Adrenal gland (tissue), 5 donors: ENCODE data around the gene TIMP2.

Experiments
- POLR2A ChIP-seq, 2 donors: fragments of 450-650 bp; IDR thresholded peaks; one replicate each; pipeline ENCODE4 v1.6.1; 2017; ENCODE audit warnings: antibody characterized with exemption in 2 of 2, mild to moderate bottlenecking in 2 of 2, moderate library complexity in 1 of 2
- TF ChIP-seq, protein P1 (sequence below), 6 experiments: fragments of 450-650 bp in 4 of 6; fragments of 200-600 bp in 2 of 6; sonication (generic) in 1 of 6; IDR thresholded peaks; 1 replicate in 5 of 6; 2 replicates in 1 of 6; pipeline versions ENCODE4 v1.5.1 to v1.8.0; 2016 to 2021; ENCODE audit warnings: antibody characterized with exemption in 6 of 6, mild to moderate bottlenecking in 2 of 6, moderate library complexity in 1 of 6
- donor health status: DM: no; HTN: no; CAD: no.

DNA sequence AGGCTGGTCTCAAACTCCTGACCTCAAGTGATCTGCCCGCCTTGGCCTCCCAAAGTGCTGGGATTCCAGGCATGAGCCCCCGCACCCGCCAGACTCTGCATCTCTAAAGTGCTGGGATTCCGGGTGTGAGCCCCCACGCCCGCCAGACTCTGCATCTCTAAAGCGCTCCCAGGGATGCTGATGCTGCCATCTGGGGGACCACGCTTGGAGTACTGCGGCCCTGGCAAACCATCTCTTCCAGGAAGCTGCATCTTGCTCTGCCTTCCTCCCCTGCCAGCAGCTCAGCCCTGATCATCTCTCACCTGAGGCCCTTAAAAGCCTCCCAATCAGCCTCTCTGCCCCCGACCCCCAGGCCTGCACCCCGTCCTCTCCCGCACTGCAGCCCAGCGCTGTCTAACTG lies 26.2 kb downstream of the TIMP2 start:
- TF ChIP-seq, protein P1, sequence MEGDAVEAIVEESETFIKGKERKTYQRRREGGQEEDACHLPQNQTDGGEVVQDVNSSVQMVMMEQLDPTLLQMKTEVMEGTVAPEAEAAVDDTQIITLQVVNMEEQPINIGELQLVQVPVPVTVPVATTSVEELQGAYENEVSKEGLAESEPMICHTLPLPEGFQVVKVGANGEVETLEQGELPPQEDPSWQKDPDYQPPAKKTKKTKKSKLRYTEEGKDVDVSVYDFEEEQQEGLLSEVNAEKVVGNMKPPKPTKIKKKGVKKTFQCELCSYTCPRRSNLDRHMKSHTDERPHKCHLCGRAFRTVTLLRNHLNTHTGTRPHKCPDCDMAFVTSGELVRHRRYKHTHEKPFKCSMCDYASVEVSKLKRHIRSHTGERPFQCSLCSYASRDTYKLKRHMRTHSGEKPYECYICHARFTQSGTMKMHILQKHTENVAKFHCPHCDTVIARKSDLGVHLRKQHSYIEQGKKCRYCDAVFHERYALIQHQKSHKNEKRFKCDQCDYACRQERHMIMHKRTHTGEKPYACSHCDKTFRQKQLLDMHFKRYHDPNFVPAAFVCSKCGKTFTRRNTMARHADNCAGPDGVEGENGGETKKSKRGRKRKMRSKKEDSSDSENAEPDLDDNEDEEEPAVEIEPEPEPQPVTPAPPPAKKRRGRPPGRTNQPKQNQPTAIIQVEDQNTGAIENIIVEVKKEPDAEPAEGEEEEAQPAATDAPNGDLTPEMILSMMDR (IDR thresholded peaks at IDR 0.05), result no peak
- no peak for TF ChIP-seq POLR2A (IDR thresholded peaks at IDR 0.05)
